Activated T-helper 17 cell treated with anti-CD3 and anti-CD28 coated beads, Interleukin-2, amount 50 U/mL, for 72 hours (primary cell): ENCODE results near the gene RFX1. TPM values are rescaled to one million over a fixed set of nuclear protein-coding genes. Genes with fewer than 3 reads are reported as not detected.

Experiments used
- ATAC-seq: fragments of 150-1000 bp; cut with Tn5 transposase; replicated peaks from 2 replicates; pipeline ENCODE4 v1.10.0; 2021; ENCODE audit warnings: mild to moderate bottlenecking, moderate library complexity
- H3K27ac Mint-ChIP-seq: one replicate; pipeline ENCODE4 v1.8.0; 2022; ENCODE audit warnings: mixed read lengths
- H3K27me3 Mint-ChIP-seq: one replicate; pipeline ENCODE4 v1.8.0; 2022; ENCODE audit warnings: mixed read lengths
- H3K36me3 Mint-ChIP-seq: one replicate; pipeline ENCODE4 v1.8.0; 2022; ENCODE audit warnings: low read depth, mild to moderate bottlenecking, mixed read lengths
- H3K4me1 Mint-ChIP-seq: one replicate; pipeline ENCODE4 v1.8.0; 2022; ENCODE audit warnings: mixed read lengths
- H3K4me3 Mint-ChIP-seq: one replicate; pipeline ENCODE4 v1.8.0; 2022; ENCODE audit warnings: mild to moderate bottlenecking, mixed read lengths
- H3K9me3 Mint-ChIP-seq: one replicate; pipeline ENCODE4 v1.8.0; 2022; ENCODE audit warnings: mixed read lengths
- total RNA-seq, 2 donors: library from RNA; stranded (reverse); gene quantifications; one replicate each; pipeline ENCODE4 v1.2.3, GENCODE V29; 2022

The RFX1 gene
- total RNA-seq, 2 donors from 2014 or later, result 12.6 to 12.9 TPM

DNA sequence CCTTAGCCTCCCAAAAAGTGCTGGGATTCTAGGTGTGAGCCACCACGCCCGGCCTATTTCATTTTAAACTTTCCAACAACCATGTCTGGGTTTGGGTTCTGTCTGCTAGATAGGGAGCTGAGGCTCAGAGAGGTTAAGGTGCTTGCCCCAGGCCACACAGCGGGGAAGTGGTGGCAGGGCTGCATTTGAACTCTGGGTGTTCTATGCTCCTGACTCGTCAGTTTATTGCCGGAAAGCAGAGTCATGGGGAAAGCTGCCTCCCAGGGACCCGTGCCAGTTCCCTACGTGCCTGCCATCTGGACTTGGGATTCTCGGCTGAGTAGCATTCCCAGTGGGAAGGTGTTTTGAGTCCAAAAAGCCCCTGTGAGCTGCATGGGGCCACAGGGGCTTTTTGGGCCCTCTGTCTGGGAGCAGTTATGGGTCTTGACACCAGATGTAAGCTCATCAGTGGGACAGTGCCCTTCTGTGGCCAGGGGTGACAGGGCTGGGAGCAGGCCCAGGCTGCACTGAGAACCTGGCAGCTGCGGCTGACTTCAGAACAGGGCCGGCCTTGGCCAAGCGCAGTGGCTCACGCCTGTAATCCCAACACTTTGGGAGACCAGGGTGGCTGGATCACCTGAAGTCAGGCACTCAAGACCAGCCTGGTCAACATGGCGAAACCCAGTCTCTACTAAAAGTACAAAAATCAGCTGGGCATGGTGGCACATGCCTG lies 10.9 kb downstream of the RFX1 start:
- no peak for ATAC-seq
- Mint-ChIP-seq H3K4me3 (no peak overlapping the region), H3K27me3 (no peaks in the 10 kb centered on the region), H3K4me1 (no peaks in the 10 kb centered on the region), H3K9me3 (no peaks in the 10 kb centered on the region), H3K27ac (no peak overlapping the region), H3K36me3 (peaks cover 14% of the 10 kb centered on the region)

- H3K9me3 Mint-ChIP-seq, result no peaks in the 10 kb centered on the region
- no peak for ATAC-seq
- H3K4me3 Mint-ChIP-seq, result no peak overlapping the region
- H3K4me1 Mint-ChIP-seq, result peaks cover 11% of the 10 kb centered on the region
- H3K36me3 Mint-ChIP-seq, result peaks cover 23% of the 10 kb centered on the region
- H3K27me3 Mint-ChIP-seq, result no peaks in the 10 kb centered on the region
- H3K27ac Mint-ChIP-seq, result no peak overlapping the region
Measured at GRCh38 chr19:13993590-13994300, 12.4 kb downstream of the RFX1 start.

DNA sequence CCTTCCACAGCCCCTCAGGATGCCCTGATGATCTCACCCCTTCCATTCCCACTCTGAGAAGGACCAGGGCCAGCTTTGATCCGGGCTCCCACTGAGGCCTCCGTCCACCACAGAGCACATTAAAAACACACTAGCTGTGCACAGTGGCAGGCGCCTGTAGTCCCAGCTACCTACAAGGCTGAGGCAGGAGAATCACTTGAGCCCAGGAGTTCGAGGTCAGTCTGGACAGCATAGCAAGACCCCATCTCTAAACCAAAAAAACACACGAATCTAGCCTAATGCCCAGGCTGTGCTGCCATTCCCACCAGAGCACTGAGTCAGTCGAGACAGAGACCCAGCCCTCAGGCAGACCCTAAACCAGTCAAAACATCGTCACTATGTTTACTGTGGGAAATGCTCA lies 14.1 kb downstream of the RFX1 start:
- Mint-ChIP-seq H3K27me3 (no peaks in the 10 kb centered on the region), H3K4me3 (no peak overlapping the region), H3K27ac (no peak overlapping the region), H3K4me1 (peaks cover 11% of the 10 kb centered on the region), H3K36me3 (peaks cover 23% of the 10 kb centered on the region), H3K9me3 (no peaks in the 10 kb centered on the region)
- no peak for ATAC-seq

- H3K9me3 Mint-ChIP-seq, result no peaks in the 10 kb centered on the region
- ATAC-seq, result no peak
- H3K4me1 Mint-ChIP-seq, result peaks cover 16% of the 10 kb centered on the region
- peaks cover 23% of the 10 kb centered on the region for H3K36me3 Mint-ChIP-seq
- no peak overlapping the region for H3K4me3 Mint-ChIP-seq
- no peaks in the 10 kb centered on the region for H3K27me3 Mint-ChIP-seq
- peak overlapping the region; percentile 82 for H3K27ac Mint-ChIP-seq
Measured at GRCh38 chr19:13990085-13990484, 16.0 kb downstream of the RFX1 start.

DNA sequence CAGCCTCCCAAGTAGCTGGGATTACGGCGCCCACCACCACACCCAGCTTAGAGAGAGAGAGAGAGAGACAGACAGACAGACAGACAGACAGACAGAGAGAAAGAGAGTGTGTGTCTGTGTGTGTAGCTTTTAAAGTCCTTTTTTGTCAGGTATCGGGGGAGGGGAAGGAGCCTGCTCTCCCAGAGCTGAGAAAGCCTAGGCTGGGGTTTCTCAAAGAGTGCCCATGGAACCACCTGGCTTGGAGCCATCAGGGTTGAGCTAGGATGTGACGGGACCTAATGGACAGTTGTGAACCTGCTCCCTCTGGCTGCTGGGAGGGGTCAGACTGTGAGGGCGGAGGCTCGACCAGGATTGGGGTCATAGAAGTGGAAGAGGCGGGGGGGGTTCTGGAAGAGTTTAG lies 16.6 kb downstream of the RFX1 start:
- Mint-ChIP-seq H3K4me3 (no peak overlapping the region), H3K27me3 (no peaks in the 10 kb centered on the region), H3K4me1 (peaks cover 17% of the 10 kb centered on the region), H3K36me3 (peaks cover 23% of the 10 kb centered on the region), H3K9me3 (no peaks in the 10 kb centered on the region), H3K27ac (peak overlapping the region; percentile 82)
- ATAC-seq, result no peak

- Mint-ChIP-seq H3K27me3 (no peaks in the 10 kb centered on the region), H3K4me3 (peak overlapping the region; percentile 82), H3K36me3 (peaks cover 15% of the 10 kb centered on the region), H3K9me3 (no peaks in the 10 kb centered on the region), H3K27ac (peak overlapping the region; percentile 97), H3K4me1 (peaks cover 17% of the 10 kb centered on the region)
- ATAC-seq, result no peak
Measured at GRCh38 chr19:13987101-13987890, 18.8 kb downstream of the RFX1 start.

GRCh38 chr19:13986348-13986904 lies 19.7 kb downstream of the RFX1 start:
- Mint-ChIP-seq H3K27me3 (no peaks in the 10 kb centered on the region), H3K36me3 (peaks cover 10% of the 10 kb centered on the region), H3K27ac (peak overlapping the region; percentile 97), H3K4me1 (peaks cover 17% of the 10 kb centered on the region), H3K4me3 (peak overlapping the region; percentile 82), H3K9me3 (no peaks in the 10 kb centered on the region)
- peak; percentile 93 for ATAC-seq

DNA sequence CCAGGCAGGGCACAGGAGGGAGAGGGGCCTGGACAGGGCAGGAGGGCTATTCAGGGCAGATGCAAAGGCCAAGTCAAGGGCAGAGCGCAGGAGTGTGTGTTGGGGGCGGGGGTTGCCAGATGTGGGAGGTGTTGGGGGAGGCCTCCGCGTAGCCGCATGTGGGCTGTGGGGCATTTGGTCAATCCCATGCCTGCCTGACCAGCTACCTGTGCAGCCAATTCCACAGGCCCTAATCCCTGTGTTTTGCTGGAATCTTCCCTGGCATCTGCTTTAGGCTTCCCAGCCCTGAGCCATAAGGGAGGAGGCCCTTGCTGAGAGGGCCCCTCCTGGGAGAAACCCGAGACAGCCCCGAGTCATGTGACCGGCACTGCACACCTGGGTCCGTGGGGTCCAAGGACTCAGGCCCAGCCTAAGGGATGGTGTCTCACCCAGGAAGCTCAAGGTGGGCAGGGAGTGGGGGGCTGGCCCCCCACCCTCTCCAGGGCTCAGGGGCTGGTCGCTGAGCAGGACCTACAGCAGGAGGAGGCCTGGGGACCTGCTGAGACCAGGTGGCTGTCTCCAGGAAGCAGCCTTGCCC lies 20.3 kb downstream of the RFX1 start:
- Mint-ChIP-seq H3K4me3 (peak overlapping the region; percentile 82), H3K36me3 (peaks cover 10% of the 10 kb centered on the region), H3K27me3 (no peaks in the 10 kb centered on the region), H3K9me3 (no peaks in the 10 kb centered on the region), H3K27ac (peak overlapping the region; percentile 97), H3K4me1 (peaks cover 17% of the 10 kb centered on the region)
- peak; percentile 4 for ATAC-seq

DNA sequence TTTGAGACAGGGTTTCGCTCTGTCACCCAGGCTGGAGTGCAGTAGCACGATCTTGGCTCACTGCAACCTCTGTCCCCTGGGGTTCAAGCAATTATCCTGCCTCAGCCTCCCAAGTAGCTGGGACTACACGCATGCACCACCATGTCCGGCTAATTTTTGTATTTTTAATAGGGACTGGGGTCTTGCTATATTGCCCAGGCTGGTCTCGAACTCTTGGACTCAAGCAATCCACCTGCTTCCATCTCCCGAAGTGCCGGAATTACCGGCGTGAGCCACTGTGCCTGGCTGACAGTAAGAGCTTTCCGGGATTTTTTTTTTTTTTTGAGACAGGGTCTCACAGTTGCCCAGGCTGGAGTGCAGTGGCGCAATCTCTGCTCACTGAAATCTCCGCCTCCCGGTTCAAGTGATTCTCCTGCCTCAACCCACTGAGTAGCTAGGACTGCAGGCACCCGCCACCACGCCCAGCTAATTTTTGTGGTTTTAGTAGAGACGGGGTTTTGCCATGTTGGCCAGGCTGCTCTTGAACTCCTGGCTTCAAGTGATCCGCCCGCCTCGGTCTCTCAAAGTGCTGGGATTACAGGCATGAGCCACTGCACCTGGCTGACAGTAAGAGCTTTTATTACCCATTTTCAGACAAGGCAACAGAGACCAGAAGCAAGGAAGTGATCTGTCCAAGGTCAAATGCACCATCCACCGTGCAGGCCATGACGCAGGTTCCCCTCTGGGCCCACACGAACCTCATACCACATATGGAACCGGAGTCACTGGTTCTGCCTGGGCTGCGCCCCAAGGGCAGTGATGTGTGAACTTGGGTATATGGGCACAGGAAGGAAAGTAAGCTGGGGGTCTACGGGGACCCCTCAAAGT lies 21.0 kb downstream of the RFX1 start:
- ATAC-seq, result no peak
- Mint-ChIP-seq H3K9me3 (no peaks in the 10 kb centered on the region), H3K27ac (peak overlapping the region; percentile 91), H3K4me3 (peak overlapping the region; percentile 82), H3K27me3 (no peaks in the 10 kb centered on the region), H3K4me1 (peaks cover 17% of the 10 kb centered on the region), H3K36me3 (peaks cover 8% of the 10 kb centered on the region)

- Mint-ChIP-seq H3K27ac (peak overlapping the region; percentile 91), H3K9me3 (no peaks in the 10 kb centered on the region), H3K4me1 (peaks cover 8% of the 10 kb centered on the region), H3K4me3 (no peak overlapping the region), H3K36me3 (no peaks in the 10 kb centered on the region), H3K27me3 (no peaks in the 10 kb centered on the region)
- no peak for ATAC-seq
Measured at GRCh38 chr19:13984186-13984585, 21.9 kb downstream of the RFX1 start.

DNA sequence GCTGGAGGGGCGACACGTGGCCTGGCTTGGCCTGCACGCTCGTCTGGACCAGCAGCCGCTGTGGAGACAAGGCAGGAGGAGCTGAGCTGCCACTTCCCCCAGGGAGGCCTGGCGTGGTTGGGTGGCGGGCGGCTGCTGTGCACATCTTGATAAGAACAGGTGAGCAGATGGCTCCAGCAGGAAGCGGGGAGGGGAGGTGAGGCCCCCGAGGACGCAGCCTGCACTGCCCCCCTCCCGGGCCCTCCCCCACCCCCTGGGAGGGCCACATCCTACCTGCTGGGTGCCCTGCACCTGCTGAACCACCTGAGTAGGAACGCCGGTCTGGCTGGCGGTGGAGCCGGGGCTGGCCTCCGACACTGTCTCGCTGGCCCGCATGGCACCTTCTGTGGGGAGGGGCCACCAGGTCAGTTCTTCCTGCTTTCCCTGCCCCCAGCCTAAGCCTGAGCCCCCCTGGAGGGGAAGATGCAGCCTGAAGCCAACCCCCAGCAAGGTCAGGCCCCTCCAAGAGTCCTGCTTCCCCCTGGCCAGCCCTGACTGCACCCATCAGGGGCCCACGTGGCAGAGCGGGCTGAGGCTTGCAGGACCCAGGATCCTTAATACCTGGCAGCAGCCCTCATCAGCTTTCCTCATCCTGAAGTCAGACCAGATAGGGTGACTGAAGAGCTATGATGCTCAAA lies 22.8 kb downstream of the RFX1 start:
- Mint-ChIP-seq H3K36me3 (no peaks in the 10 kb centered on the region), H3K27ac (no peak overlapping the region), H3K4me1 (peaks cover 7% of the 10 kb centered on the region), H3K9me3 (no peaks in the 10 kb centered on the region), H3K4me3 (no peak overlapping the region), H3K27me3 (no peaks in the 10 kb centered on the region)
- no peak for ATAC-seq

- Mint-ChIP-seq H3K9me3 (no peaks in the 10 kb centered on the region), H3K27ac (no peak overlapping the region), H3K27me3 (no peaks in the 10 kb centered on the region), H3K4me3 (no peak overlapping the region), H3K36me3 (no peaks in the 10 kb centered on the region), H3K4me1 (peaks cover 7% of the 10 kb centered on the region)
- no peak for ATAC-seq
Measured at GRCh38 chr19:13982773-13983172, 23.3 kb downstream of the RFX1 start.

GRCh38 chr19:13981988-13982501 lies 24.1 kb downstream of the RFX1 start:
- H3K27me3 Mint-ChIP-seq, result no peaks in the 10 kb centered on the region
- H3K4me3 Mint-ChIP-seq, result no peak overlapping the region
- no peak for ATAC-seq
- H3K36me3 Mint-ChIP-seq, result no peaks in the 10 kb centered on the region
- H3K9me3 Mint-ChIP-seq, result no peaks in the 10 kb centered on the region
- H3K27ac Mint-ChIP-seq, result no peak overlapping the region
- peaks cover 7% of the 10 kb centered on the region for H3K4me1 Mint-ChIP-seq
